Erythroblast (primary cell): Measurements from ENCODE around the gene SH3BP5.

ENCODE experiments used
- DNase-seq, 2 experiments: peaks; one replicate each; lab custom pipeline; 2025; lab: John Stamatoyannopoulos, UW
- GATA1 ChIP-seq: IDR thresholded peaks from 2 replicates; pipeline ENCODE4 v1.6.1; 2011; ENCODE audit warnings: low read depth, mild to moderate bottlenecking, control low read depth, low read length, moderate library complexity
- POLR2A ChIP-seq: IDR thresholded peaks from 2 replicates; pipeline ENCODE4 v1.6.1; 2011; ENCODE audit warnings: mild to moderate bottlenecking, low read length

The SH3BP5 gene

DNA sequence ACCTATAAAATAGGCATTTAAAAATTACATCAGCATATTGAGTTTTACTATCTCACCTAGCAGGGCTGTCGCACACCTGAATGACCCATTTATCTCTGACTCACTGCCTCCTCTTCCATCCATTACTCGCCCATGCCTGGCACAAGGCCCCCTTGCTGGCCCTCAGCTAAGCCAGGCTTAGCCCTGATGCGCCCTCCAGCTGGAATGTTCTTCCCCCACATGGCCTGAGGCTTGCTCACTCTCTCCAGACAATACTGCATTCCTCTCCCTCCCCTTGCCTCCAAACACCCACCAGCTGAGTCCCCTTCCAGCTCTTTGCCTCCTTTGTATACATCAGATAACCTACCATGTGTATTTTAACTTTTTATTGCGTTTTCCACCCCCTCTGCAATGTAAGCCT is 7.2 kb downstream of the SH3BP5 start:
- no peak for DNase-seq
- TF ChIP-seq POLR2A (no peak), GATA1 (no peak)

DNA sequence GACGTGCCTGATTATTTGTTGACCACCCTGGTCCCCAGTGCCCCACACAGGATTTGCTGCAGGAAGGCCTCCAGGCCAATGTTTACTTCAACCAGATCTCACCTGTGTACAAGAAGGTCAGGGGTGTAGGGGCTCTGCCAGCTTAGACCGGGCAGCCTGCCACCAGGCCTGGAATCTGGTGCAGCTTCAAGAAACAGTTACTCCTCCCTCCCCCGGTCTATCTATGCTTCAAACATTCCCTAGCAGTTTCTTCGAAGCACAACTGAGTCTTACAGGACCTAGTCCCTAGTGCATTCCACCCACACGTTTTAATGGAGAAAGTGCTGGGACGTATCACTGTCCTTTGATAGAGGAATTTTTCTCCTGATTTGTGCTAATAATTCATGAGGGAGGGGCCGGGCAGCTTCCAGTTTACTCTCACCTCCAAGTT is 8.0 kb downstream of the SH3BP5 start:
- TF ChIP-seq POLR2A, result no peak
- no peak for TF ChIP-seq GATA1
- DNase-seq, result no peak

DNA sequence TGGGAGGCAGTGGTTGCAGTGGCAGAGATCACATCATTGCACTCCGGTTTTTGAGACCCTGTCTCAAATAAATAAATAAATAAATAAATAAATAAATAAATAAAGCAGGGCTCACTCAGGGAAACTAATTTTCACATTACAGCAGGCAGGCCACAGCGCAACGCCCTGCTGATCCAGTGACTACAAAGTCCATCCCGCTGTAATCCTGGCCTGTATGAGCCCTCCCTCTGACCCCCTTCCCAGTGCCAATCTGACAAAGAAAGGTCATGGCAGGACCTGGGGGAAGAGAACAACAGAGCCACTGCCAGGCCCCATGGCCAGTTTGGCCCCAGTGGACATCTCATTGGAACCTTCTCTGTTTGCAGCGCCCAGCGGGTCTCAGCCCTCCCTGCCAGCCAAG is 9.3 kb downstream of the SH3BP5 start:
- no peak for TF ChIP-seq GATA1
- TF ChIP-seq POLR2A, result no peak

DNA sequence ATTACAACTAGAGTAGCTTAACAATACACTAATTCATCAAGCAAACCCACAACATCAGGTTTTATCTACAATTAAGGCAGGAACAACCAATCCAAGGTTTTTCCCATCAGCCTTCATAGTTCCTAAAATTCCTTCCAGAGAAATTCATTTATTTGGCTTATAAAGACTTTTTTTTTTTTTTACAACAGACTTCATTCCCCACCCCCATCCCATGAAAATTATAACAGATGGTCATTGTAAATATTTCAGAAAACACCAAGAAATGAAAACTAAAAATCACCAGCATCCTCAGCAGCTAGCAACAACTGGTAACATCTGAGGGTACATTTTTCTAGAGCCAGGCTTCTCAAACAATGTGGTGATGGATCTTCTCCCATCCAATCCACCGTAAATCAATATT is 11.0 kb downstream of the SH3BP5 start:
- TF ChIP-seq GATA1, result no peak
- TF ChIP-seq POLR2A, result no peak
- DNase-seq, result no peak

More for the DNA sequence above, 9.3 kb downstream of the SH3BP5 start:
- DNase-seq, result no peak

DNA sequence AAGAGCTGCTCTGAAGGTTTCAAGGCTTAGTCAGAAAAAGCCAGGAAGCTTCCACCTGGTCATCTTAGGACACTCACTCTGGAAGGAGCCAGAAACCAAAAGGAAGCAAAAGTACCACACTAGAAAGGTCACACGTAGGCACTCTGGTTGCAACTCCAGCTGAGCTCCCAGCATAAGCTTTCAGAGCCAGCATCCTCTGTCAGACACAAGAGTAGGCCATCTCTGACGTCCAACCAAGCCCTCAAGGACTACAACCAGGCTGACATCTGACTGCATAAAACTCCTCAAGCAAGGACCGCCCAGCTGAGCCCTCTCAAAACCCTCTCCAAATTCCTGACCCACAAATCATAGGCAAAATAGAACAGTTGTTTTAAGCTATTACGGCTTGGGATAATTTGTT is 12.8 kb downstream of the SH3BP5 start:
- no peak for TF ChIP-seq GATA1
- TF ChIP-seq POLR2A, result no peak
- no peak for DNase-seq

DNA sequence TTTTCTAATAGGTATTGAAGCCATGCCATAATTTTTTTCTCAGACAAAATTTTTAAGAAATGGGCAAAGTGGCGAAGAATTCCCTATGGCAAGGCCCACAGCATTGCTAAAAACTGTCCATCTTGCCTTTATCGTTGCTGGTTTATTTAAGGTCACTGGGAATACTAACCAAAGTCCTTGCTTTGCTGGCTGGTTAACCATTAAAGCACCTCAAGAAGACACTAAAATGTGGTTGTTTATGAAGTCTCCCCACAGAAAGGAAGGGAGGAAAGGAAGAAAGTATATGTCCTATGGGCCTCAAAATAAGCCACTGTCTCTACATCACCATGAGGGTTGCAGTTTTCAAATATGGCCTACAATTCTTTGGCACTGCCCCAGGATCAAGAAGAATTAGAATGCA is 13.2 kb downstream of the SH3BP5 start:
- no peak for DNase-seq
- TF ChIP-seq POLR2A (no peak), GATA1 (no peak)

DNA sequence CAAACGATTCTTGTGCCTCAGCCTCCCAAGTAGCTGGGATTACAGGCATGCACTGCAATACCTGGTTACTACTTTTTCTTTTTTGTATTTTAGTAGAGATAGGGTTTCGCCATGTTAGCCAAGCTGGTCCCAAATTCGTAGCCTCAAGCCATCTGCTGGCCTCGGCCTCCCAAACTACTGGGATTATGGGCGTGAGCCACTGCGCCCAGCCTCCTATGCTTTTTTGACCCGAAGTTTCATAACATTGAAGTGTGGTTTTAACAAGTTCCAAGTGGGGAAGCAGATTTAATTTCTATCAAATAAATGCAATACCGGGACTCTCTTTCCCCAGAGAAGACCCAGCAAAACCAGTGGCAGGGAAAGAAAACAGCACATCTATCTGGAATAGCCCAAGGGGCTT is 13.7 kb downstream of the SH3BP5 start:
- DNase-seq, result no peak
- no peak for TF ChIP-seq POLR2A
- TF ChIP-seq GATA1, result no peak

DNA sequence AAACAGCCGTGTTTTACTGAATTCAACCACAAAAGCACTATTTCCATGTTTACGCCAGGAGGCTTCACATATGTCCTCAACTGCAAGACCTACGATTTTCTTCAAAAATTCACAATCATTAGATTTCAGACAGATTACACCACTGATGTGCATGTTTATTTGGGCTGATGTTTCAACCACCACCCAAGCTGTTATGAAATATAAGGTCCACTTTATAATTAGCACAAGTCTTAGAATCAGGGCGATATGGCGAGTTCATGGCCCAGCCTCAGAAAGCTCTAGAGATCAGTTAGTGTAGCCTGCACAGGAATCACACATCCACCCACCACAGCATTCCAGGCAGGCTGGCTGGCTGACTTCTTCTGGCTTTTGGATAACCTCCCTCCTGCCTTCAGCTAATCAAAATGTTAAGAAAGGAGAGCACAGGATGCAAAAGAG is 15.4 kb downstream of the SH3BP5 start:
- DNase-seq, result no peak
- TF ChIP-seq GATA1 (no peak), POLR2A (no peak)

DNA sequence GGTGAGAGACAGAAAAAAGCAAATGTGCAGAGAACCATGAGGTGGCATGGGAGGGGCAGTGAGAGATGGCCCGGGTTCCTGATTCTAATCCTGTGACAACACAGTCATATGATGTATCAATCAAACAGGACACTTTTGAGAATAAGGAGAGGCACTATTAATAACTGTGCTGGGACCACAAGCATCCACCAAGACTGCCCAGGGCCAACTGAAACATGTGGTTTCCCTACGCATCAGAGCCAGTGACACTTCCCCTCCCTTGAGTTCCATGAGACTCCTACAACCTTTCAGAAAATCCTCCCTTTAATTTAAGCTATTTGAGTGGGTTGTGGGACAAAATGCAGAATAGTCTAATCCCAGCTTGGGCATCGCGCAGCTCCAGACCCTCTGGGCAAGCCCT is 17.4 kb downstream of the SH3BP5 start:
- TF ChIP-seq POLR2A (no peak), GATA1 (no peak)
- no peak for DNase-seq

DNA sequence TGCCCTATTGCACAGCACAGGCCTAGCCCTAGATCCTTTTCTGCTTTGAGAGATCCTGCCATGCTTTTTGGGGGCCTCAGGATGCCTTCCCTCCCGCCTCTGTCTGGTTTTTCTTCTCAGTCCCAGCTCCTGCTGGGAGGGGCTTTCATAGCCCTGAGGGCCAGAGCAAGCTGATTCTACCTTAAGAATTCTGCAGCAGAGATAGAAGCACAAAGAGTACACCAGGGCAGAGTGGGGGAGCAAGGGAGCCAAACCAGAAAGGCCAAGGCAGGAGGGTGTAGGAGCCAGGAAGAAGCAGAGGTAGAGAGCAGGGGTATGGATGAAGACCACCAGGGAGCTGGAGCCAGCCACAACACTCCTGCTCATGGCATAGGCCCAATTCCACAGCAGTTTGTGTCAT is 18.1 kb downstream of the SH3BP5 start:
- no peak for TF ChIP-seq POLR2A
- no peak for TF ChIP-seq GATA1

DNA sequence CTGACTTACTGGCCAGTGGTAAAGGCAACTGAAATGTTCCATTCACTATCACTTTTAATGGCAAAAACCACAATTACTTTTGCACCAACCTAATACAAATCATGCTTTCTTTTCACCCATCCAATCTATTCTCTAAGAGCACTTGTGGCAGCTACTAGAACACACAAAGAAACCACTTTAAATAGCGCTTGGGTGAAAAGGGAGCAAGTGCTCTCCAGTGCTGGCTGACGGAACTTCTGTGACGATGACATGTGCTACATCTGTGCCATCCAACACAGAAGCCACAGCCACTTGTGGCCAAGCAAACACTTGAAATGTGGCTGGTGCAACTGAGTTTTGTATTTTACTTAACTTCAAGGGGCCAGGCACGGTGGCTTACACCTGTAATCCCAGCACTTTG is 18.9 kb downstream of the SH3BP5 start:
- no peak for DNase-seq
- TF ChIP-seq POLR2A, result no peak
- no peak for TF ChIP-seq GATA1

More for the DNA sequence above, 18.1 kb downstream of the SH3BP5 start:
- DNase-seq, result no peak

DNA sequence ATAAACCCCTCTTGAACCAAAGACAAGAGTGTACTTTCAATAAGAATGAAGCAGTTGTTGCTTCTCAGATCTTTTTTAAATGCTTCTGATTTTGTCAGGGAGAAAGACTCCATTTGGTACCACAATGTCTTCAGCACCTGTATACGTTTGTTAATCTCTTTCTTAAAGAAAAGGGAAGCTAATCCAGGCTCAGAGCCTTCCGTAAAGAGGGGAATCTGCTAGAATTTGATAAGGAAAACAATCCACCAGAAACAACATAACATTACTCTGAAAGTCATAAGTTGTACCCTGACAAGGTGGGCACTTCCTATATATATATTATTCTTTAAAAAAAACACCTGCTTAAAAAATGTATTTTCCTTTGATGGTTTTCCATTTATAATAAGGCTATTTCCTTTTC is 19.8 kb downstream of the SH3BP5 start:
- DNase-seq, result no peak
- TF ChIP-seq POLR2A (no peak), GATA1 (no peak)

DNA sequence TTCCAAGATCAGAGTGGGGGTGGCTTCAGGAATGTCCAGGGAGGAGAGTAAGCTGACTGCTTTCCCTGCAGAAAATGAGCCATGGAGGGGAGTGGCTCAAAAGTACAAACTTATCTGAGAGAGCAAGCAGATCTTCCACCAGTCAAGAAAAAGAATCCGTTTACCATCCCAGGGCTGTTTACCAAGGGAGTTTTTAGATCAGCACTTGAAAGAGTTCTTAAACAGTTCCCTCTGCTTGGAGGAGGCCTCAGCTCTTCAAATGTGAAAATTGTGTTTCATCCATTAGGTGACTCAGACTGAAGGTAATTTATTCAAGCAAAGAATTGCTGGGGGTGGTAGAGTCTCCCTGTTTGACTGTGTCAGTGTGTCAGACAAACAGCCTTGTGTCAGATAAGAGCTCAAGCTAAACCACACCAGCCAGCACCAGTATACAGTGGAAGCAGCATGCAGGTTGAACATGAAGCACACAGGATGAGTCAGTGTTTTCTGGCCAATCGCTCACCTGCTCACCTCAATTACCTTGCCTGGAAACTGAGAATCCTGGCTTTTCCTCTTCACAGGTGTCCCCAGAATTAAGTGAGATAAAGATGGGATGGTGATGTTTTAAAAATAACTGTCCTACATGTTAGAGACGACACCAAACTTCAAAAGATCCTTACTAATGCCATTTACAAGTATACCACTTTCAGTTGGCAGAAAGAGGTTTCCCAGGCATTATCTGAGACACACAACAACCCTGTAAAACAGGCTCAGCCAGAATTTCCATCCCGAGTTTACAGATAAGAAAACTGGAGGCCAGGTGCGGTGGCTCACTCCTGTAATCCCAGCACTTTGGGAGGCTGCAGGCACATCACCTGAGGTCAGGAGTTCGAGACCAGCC is 21.7 kb downstream of the SH3BP5 start:
- DNase-seq, result peak; percentile 23 to 38
- TF ChIP-seq GATA1 (no peak), POLR2A (no peak)

DNA sequence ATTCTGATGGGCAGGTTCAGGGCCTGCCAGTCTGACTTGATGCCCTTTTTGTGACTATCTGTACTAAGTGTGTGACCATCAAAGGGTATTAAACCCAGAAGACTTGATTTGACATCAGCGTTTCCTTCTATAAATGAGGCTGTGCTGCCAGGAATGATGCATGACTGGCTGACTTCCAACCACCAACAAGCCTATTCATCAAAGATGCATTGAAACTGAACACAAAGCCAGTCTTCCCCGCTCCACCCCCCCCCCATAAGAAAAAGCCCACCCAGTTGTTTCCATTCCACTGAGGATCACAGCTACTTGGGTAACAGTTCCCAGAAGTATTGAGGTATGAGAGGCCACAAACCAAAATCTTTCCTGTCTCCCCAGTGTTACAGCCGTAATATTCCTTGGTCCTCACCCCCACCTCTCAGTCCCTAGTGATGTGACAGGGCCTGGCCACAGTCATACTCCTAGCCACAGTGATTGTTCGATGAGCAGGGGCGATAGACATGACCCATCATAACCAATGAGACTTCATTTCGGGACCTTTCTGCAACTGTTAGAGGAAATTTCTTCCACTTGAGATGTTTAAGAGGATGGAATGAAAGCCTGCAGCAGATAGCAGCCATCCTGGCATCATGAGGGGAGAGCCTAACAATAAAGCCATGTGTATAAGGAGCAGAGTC is 22.6 kb downstream of the SH3BP5 start:
- DNase-seq, result no peak
- TF ChIP-seq POLR2A, result no peak
- TF ChIP-seq GATA1, result no peak
